Astrocyte of the spinal cord (primary cell): Measurements from ENCODE around the gene ST6GALNAC3.

Source experiments
- DNase-seq: peaks from one replicate; pipeline ENCODE4 v3.0.0; 2011; ENCODE audit warnings: low read depth, low spot score
- H3K4me3 ChIP-seq: 2 replicates; pipeline ENCODE4 v1.5.1; 2011; ENCODE audit warnings: low read depth, mild to moderate bottlenecking, low read length, moderate library complexity
- in situ Hi-C: cut with HindIII; loops from 2 replicates; pipeline ENCODE4 v1.10.0; 2017; ENCODE audit warnings: low sequenced_read_pairs
- TF ChIP-seq, protein P1 (sequence below): IDR thresholded peaks from 2 replicates; pipeline ENCODE4 v1.5.1; 2012; ENCODE audit warnings: low read depth, mild to moderate bottlenecking, low read length, inconsistent platforms

The ST6GALNAC3 gene

DNA sequence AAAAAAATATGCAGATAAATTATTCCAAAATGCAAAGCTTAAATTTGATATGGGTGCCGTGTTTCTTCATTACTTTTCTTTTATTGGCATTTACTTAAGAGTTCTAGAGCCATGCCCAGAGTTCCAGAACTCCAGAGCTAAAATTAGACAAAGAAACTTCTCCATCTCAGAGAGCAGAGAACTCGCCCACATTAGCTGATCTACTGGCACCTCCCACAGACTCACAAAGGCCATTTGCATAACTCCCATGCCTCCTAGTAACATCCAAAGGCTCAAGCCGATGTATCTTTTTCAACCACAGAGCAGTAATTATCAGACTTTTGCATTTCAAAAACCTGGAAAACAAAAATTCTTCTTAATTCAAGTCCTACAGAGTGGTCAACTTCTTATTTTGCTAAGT is 468.9 kb downstream of the ST6GALNAC3 start:
- TF ChIP-seq, protein P1, sequence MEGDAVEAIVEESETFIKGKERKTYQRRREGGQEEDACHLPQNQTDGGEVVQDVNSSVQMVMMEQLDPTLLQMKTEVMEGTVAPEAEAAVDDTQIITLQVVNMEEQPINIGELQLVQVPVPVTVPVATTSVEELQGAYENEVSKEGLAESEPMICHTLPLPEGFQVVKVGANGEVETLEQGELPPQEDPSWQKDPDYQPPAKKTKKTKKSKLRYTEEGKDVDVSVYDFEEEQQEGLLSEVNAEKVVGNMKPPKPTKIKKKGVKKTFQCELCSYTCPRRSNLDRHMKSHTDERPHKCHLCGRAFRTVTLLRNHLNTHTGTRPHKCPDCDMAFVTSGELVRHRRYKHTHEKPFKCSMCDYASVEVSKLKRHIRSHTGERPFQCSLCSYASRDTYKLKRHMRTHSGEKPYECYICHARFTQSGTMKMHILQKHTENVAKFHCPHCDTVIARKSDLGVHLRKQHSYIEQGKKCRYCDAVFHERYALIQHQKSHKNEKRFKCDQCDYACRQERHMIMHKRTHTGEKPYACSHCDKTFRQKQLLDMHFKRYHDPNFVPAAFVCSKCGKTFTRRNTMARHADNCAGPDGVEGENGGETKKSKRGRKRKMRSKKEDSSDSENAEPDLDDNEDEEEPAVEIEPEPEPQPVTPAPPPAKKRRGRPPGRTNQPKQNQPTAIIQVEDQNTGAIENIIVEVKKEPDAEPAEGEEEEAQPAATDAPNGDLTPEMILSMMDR: no peak
- in situ Hi-C loops: no loop called here
- no peak for DNase-seq
- no peak overlapping the region for H3K4me3 ChIP-seq

DNA sequence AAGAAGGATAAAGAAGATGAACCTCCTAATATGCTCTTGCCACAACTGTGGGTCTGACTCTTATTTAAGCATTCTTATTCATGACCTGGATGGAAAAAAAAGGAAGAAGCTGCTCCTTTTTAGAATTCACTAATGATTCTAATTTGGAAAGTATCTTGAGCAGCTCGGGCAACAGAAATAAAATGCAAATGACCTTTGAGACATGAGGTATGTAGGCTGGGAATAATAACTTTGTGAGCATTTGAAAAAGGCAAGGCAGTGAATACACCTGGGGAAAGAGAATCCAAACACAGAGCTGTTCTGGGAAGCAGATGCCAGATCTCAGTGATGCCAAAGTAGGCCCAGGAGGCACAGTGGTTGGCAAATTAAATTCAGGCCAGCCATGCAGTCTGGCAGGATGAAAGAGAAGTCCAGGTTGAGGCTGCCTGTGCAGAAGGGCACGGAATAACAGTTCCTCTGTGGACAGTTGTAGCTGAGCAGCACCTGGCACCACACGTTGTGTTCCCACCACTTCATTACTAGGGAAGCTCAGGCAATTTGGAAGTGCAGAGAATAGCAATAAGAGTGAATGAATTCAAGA is 471.9 kb downstream of the ST6GALNAC3 start:
- no peak for DNase-seq
- no peak overlapping the region for H3K4me3 ChIP-seq
- TF ChIP-seq, protein P1: no peak
- in situ Hi-C loops: no loop called here

DNA sequence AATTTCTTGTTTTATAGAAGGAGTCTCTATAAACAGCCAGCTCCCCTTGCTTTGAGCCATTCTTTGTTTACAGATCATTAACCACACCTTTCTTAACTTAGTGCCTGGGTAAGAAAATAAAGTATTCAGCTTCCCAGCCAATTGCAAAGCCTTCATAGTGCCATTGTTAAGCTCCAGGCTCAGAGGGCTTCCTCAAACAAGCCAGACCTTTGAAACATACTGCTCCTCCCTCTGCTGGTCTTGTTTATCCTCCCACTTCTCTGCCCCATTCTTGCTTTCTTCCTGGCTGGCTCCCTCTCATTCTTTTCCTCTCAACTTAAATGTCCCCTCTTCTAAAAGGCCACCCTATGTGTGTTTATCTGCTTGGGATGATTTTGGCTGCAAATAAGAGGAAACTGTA is 473.4 kb downstream of the ST6GALNAC3 start:
- no peak for DNase-seq
- no peak overlapping the region for H3K4me3 ChIP-seq
- TF ChIP-seq, protein P1: no peak
- in situ Hi-C loops: no loop called here

DNA sequence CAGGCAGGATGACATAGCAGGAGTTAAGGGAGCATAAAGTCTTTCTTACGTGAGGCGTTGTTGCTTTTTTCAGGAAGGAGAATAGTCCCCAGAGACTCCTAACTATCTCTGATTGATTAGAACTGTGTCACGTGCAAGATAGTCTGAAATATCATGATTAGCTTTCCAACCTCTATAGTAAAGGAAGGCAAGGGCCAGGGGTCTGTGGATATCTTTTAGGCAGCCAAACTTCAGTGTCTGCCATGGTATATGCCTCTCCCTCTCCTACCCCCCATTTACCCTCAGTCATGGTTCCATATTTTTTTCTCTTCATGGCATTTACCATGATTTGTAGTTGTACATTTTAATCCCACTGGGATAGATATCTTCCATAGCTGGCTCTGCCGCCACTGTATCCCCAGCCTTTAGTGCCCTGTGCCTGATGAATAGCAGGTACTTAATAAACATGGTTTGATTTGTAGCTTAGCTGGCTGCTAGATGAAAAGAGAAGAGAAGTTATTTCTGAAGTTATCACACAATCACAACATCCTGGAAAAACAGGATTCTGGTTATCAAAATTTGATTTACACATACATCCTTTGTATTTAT is 474.1 kb downstream of the ST6GALNAC3 start:
- TF ChIP-seq, protein P1: no peak
- DNase-seq: no peak
- in situ Hi-C loops: no loop called here
- H3K4me3 ChIP-seq: no peak overlapping the region

DNA sequence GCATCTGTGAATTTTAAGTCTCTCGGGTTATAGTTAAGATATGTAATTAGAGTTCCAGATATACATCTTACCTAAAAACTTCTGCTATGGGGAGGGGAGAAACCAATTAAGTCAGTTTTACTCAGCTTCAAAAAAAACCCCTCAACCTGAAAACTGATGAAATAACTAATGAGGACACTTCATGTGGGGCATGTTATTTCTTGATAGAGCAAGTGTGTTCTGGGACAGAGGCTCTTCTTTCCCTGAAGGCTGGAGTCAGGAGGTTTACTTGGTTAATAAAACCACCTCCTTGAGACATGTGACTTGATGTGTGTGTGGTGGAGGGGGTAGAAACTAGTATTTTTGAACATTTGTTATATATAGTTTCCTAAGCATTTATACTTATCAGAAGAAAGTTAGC is 479.7 kb downstream of the ST6GALNAC3 start:
- in situ Hi-C loops: no loop called here
- no peak overlapping the region for H3K4me3 ChIP-seq
- TF ChIP-seq, protein P1: no peak
- DNase-seq: no peak

DNA sequence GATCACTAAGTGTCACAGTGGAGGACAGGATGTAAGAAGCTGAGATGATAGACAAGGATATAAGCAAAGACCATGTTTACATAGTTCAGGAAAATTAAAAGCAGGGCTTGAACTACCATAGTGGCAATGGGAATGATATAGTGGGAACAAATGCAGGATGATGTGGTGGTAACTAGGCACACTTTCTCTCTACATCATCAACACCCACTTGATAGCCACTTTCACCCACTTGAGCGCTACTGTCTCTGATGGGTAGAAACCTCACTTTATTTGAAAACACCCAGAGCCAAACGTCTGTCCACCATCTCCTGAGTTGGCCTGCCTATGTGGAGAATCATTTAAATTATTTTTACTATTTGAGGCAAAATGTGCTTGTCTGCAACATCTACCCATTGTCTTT is 487.7 kb downstream of the ST6GALNAC3 start:
- TF ChIP-seq, protein P1: no peak
- H3K4me3 ChIP-seq: no peak overlapping the region
- in situ Hi-C loops: no loop called here
- DNase-seq: no peak
